Left renal pelvis (tissue), 4 donors: ENCODE data around the gene MED19. TPM values are rescaled to one million over a fixed set of nuclear protein-coding genes. Genes with fewer than 3 reads are reported as not detected.
"Not testable (repeated sequence)": the region's sequence is repeated elsewhere in the genome, so short reads cannot be mapped to it uniquely, and the experiment has no call there.

Experiments
- DNase-seq, 4 donors: peaks; one replicate each; pipeline ENCODE4 v3.0.0-alpha.2; 2013; ENCODE audit warnings: low read depth in 4 of 4, low spot score in 3 of 4
- polyA plus RNA-seq, 4 donors: library from polyadenylated mRNA; unstranded; fragments of 120-200 nt; gene quantifications; one replicate each; pipeline ENCODE4 v1.2.1, GENCODE V29; 2013; ENCODE audit not compliant: insufficient read length in 4 of 4

MED19 gene
- 10 to 100 TPM; 15.0 to 24.4 (median 18.5) TPM for polyA plus RNA-seq

- peak; percentile 56 to 73 (median 68) for DNase-seq
These were observed at the start of gene MED19 for GRCh38 chr11:57711414-57712255. Gene MED19 (minus strand): TSS chr11:57712215. CDS start chr11:57712179, 36 bp downstream.

- DNase-seq: no peak
These were observed 46.2 kb upstream of the MED19 start for GRCh38 chr11:57758174-57758573.

DNA sequence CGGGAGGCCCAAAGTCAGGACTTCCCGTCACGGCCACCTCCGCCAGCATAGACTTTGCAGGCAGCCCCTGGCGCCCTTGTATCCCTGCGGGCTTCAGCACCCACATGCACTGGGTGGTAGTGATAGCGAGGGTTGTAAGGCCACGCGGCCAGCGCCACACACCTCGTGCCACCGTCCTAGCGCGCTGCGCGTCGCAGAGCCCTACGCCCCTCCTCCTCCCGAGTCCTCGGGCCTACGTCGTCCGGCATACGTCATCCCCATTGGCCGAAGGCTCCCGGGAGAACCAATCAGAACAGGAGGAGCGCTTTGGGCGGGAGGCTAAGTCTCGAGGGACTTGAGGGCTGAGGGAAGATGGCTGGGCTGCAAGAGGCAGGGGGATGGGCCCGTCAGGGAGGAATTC is 40.9 kb upstream of the MED19 start:
- no peak for DNase-seq

DNA sequence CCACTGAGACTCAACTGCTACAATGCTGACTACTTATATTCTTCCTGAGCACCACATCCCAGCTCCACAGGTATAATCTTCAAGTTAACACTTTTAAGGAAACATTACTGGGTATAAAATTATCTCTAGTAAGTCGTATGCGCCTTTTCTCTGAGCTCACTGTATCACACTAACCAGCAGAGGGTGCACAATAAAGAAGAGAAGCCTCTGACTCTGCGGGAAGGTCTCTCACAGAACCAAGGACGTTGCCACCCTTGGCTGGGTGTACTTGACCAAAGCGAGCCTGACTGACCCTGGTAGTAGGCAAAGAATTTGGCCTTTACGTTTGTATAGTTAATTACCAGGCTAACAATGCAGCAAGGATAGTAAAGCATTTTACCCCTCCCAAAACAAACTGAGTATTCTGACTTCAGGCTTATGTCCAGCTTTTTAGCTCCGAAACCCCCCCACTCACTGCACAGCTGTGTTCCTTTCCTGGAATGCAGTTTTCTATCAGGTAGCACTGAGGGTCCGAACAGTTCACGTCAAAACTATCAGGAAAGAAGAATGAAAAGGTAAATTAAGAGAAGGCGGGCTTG is 39.8 kb upstream of the MED19 start, which contains the start of gene BTBD18:
Gene BTBD18 (minus strand): TSS at position 144 of the 578 bp plus-strand sequence. CDS start 631 bp downstream, outside the sequence.
- no peak for DNase-seq

- DNase-seq: no peak
These were observed 39.2 kb upstream of the MED19 start for GRCh38 chr11:57751176-57751575.

- DNase-seq: no peak
These were observed 34.9 kb upstream of the MED19 start for GRCh38 chr11:57746920-57747319.

DNA sequence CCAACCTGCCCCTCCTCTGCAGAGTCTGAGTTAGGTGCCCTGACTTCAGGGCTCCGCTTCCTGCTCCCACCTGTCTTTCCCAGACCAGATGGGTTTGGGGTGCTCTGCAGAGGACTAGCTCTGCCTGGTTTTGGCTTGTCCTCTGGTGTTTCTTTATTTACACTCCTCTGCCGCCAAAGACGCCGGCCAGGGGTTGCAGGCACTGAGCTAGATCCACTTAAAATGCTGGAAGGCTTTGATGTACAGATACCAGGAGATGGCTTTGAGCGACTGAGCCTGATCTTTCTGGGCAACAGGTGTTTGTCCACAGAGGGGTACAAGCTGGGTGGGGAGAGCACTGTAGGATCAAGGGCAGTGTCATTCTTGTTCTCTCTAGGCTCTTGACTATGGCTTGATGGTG is 33.2 kb upstream of the MED19 start:
- no peak for DNase-seq

DNA sequence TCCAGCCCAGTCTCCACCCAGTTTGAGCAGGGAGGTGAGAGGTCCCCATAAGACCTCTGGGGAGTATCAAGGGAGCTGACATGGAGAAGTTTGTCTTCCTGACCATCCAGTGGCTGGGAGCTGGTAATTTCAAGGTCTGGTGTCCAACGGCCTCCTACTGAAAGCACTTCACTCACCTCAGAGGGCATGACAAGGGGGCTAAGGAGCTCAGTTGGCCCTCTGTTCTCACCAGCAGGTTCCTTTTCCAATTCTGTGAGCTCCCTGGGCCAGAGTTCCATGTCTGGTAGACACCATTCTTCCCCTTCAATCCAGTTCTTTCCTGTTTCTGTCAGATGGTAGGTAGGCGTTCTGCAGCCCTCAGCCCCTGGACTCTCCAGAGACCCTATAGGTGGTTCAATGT is 32.3 kb upstream of the MED19 start:
- no peak for DNase-seq

DNA sequence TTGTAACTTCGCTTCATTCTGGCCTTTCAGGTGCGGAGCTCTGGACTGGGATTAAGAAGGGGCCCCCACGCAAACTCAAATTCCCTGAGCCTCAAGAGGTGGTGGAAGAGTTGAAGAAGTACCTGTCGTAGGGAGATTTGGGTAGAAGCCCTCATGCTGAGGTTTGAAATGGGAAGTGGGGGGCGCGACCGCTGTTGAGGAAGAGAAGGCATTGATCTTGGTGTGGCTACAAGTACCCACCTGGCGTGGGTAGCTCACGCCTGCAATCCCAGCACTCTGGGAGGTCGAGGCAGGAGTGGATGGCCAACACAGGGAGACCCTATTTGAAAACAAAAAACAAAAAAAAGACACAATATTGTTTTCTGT is 30.1 kb upstream of the MED19 start:
- no peak for DNase-seq

GRCh38 chr11:57741132-57742086 is 29.4 kb upstream of the MED19 start, which contains the start of gene SELENOH:
Gene SELENOH (plus strand): TSS chr11:57741491. CDS start chr11:57741596, 105 bp downstream.
- peak; percentile 91 to 95 (median 94) for DNase-seq

DNA sequence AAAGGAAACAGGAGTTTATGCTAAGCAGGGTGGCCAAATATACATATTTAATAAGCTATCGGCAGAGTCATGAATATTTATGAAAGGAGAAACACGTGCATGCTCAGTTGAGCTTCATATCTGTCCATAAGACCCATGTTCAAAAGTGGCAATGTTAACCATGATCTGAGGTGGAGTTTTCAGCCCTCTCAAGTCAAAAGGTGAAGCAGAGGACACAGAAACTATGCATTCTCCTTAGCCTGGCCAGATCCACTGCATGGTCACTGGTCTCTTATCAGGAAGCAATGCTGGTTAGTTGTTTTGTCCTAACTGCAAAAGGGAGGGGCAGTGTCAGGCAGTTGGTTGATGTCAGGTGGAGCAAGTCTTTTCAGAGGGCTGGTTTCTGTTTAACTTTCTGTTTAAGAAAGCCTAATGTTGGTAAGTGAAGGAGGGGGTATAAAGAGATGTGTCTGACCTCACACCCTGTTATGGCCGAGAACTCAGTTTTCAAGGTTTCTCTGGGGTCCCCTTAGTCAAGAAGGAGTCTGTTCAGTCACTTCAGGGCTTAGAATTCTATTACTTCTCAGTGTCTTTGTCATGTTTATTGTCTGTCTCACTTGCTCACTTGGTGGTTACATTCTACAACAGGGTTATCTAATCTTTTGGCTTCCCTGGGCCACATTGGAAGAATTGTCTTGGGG is 23.7 kb upstream of the MED19 start:
- DNase-seq: no peak

DNA sequence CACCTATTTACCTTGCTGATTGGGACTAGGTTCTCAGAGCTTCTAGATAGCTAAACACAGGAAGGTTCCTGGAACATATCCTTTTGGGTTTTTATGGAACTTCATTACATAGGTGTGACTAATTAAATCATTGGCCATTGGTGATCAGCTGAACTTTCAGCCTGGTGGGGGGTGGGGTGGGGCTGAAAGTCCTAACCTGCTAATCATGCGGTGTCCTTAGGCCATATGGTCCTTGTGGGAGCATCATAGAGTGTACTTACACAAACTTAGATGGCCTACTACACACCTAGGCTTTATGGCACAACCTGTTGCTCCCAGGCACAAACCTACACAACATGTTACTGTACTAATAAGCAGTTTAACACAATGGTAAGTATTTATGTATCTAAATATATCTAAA is 20.6 kb upstream of the MED19 start:
- DNase-seq: no peak

DNA sequence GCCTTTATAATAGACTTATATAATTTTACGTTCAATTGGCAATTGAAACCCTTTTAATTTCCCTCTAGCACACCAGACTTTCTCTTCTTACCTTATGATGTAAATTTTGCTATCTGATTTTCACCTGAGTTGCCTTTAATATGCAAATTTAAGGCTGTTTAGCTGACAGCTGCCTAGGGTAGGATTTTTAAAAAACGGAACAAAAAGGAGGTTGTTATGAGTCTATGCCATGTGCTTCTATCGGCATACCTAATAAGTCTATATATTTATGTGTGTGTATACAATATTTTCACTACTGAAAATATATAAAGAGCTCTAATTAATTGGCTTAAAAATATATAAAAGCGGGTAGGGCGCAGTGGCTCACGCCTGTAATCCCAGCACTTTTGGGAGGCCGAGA is 17.5 kb upstream of the MED19 start:
- no peak for DNase-seq

DNA sequence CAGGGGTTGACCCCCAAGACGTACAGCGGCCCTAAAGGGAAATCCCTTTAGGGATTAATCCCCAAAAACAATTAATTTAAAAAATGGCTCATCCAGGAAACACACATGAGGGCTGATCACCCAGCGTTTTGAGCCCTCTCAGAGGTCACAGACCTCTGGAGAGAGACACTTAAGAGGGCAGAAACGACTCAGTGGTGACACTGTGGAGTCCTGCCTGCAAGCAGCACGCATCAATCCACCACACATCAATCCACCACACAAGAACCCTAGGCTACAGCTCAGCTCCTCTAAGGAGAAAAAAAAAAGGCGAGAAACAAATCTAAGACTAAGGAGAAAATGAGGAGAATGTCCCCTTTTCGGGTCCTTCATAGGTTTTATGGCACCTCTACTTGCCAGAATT is 16.8 kb upstream of the MED19 start:
- DNase-seq: no peak

DNA sequence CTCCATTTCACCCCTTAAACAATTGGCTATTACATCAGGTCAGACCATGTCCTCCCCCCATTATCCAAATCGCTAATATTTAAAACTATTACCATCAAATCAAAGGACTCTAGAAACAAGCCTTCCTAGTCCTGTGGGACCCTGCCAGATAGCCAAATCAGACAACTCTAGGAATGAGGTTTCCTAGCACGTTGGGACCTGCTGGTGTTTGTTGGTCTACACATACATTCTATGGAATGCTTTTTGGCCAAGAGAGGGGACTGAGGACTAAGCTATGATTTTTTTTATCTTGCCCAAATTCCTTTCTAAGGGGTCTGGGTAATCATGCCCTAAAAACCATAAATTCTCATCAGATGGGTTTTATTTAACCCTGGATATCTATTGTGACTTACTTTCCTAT is 15.2 kb upstream of the MED19 start:
- DNase-seq: no peak

GRCh38 chr11:57716726-57717125 is 4.7 kb upstream of the MED19 start:
- DNase-seq: not testable (repeated sequence)

- DNase-seq: no peak
These were observed 1.8 kb upstream of the MED19 start for GRCh38 chr11:57713835-57714234.

- DNase-seq: peak; percentile 93 to 98 (median 97)
These were observed 488 bp upstream of the MED19 start, which contains the start of gene TMX2 for GRCh38 chr11:57712256-57713150. Gene TMX2 (plus strand): TSS chr11:57712593. CDS start chr11:57712619, 26 bp downstream.

DNA sequence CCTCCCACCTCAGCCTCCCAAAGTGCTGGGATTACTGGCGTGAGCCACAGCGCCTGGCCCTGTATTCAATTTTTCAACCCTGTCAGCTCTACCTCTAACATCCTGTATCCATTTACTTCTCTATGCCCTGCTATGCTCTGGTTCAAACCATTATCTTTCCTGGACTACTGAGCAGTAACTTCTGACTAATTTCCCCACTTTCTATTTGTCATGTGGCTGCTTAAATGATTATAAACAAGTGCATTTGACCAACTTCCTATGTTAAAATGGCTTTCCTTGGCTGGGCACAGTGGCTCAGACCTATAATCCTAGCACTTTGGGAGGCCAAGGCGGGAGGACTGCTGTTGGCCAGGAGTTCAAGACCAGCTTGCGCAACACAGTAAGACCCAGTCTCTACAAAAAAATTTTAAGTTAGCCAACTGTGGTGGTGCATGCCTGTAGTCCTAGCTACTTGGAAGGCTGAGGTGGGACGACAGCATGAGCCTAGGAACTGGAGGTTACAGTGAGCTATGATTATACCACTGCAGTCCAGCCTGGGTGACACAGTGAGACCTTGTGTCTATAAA is 2.1 kb downstream of the MED19 start:
- DNase-seq: no peak
